GM18511 (cell line): Measurements from ENCODE around the gene XYLT1.
"Not testable (repeated sequence)": the region's sequence is repeated elsewhere in the genome, so short reads cannot be mapped to it uniquely, and the experiment has no call there.

ENCODE experiments used
- ATAC-seq: cut with Tn5 transposase; IDR thresholded peaks from one replicate; pipeline ENCODE4 v1.9.1; 2021; ENCODE audit warnings: mild to moderate bottlenecking, moderate library complexity; ENCODE audit not compliant: unreplicated experiment

XYLT1 gene

GRCh38 chr16:17313793-17314547, 156.8 kb downstream of the XYLT1 start:
- ATAC-seq: no peak

GRCh38 chr16:17313085-17313611, 157.6 kb downstream of the XYLT1 start:
- ATAC-seq: no peak

DNA sequence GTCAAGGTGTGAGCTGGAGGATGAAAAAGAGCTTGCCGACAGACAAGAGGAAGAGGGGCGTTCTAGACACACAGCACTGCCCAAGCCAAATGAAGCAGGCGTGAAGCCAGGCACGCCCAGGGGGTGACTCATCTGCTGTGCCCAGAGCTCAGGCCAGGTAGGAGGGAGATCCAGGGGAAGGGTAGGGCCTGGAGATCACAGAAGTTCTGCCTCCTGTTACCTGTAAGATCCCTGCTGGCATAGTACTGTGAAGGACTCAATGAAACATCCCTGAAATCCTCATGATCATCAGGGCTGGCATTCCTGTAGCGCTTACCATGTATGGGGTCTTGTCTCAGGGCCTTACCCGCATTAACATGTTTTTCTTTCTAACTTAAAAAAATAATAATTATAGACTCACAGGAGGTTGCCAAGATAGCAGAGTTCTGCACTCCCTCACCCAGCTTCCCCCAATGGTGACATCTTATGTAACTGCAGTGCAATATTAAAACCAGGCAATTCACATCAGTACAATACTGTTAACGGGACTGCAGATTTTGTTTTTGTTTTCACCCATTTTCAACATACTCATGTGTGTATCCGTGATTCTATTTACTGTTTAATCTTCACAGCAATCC, 158.6 kb downstream of the XYLT1 start:
- ATAC-seq: no peak

DNA sequence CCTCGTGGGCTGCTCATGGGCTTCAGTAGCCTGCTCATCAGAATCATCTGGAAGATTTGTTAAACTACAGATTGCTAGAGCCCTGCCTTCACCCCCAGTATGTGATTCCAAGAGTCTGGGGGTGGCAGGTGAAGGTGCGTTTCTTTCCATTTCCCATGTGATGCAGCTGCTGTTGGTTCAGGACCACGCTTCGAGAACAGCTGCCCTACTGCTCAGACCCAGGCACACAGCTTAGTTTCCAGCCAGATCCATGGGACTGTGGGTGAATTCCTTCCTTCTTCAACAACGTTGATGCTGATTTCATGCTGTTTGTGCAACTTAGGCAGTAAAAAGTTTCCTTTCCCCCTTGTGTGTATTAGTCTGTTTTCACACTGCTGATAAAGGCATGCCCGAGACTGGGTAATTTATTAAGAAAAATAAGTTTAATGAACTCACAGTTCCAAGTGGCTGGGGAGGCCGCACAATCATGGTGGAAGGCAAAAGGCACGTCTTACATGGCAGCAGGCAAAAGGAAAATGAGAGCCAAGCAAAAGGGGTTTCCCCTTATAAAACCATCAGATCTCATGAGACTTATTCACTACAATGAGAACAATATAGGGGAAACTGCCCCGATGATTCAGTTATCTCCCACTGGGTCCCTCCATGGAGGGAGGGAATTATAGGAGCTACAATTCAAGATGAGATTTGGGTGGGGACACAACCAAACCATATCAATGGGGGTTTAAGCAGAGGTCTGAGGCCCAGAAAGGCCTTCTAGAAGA, 159.2 kb downstream of the XYLT1 start:
- no peak for ATAC-seq

DNA sequence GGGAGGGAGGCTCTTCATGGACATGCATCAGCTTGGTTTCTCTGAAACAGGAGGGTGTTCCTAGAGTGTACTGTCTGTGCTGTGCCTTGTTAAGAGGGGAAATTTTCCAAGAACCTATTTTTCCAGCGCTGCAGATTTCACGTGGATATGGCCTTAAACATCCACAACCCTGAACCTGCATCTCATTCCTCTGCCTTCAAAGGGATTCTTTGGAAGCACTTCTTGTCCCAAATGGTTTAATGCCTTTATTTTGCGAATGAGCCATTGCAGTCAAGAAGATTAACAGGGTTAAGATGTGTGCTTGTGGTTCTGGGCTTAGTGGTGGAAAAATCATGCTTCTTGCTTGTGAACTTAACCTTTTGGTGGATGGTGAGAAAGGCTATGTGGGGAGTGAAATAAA, 161.2 kb downstream of the XYLT1 start:
- ATAC-seq: no peak

DNA sequence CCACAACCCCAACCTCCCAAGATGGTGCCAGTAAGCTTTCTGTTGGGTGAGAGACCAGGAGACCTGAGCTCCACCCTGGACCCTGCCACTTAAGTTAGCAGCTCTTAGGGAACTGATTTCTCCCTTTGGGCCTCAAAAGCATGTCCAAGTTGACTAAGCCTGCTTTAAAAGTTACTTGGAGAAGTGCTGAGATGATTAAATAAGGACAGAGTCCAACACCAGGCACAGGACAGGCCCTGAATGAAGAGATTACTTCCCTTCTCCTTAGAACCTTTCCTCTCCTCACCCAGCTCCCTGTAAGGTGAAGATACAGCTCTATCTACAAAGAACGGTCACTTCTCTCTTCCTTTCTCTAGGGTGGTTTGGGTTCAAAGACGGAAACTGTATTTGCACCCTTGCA, 162.6 kb downstream of the XYLT1 start:
- no peak for ATAC-seq

DNA sequence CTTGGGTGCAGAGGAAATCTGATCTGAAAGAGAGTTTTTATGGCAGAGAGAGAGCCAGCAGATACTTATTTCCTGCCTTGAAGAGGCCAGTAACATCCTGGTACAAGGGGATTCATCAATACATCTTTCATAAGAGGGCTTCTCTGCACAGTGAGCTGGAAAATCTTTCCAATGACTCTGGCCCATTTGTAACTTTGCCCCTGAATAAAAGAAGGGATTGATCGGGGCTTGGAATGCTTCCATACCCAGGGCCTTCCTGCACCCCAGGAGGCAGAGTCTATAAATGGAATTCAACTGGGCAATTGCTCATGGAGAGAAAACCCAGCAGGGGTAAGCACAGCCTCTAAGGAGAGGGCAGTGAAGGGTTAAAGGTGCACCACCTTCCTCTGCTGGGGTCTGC, 163.3 kb downstream of the XYLT1 start:
- no peak for ATAC-seq

- no peak for ATAC-seq
Observed at GRCh38 chr16:17306745-17307144, 164.0 kb downstream of the XYLT1 start.

DNA sequence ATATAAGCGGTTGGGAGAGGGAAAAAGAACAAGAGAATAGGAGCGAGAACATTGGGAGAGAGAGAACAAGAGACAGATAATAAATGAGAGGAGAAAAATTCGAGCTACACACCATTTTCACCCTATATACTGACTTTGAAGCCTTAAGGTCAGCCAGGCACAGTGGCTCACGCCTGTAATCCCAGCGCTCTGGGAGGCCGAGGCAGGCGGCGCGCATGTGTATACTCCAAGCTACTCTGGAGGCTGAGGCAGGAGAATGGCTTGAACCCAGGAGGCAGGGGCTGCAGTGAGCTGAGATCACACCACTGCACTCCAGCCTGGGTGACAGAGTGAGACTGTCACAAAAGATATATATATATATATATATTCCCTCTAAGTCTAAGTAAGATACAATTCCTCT, 164.5 kb downstream of the XYLT1 start:
- not testable (repeated sequence) for ATAC-seq

DNA sequence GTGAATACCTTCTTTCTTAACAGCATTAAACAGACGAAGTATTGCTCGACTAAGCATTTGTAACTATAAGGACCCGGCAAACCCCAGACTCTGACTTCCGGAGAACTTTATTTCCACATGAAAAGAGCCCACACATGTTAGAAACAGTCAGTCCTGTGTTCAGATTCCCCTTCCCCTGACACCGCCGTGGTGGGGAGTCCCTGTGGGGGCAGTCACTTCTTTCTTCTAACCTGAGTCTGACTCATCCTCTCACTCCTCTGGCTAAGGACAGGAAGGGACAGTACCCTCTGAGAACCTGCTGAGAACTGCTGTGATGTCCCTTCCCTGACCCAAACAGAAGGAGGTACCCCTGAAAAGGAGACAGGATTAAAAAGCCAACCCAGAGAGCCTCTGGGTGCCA, 165.1 kb downstream of the XYLT1 start:
- no peak for ATAC-seq

GRCh38 chr16:17304491-17305119, 166.2 kb downstream of the XYLT1 start:
- ATAC-seq: no peak

- ATAC-seq: no peak
Observed at GRCh38 chr16:17304106-17304490, 166.7 kb downstream of the XYLT1 start.

GRCh38 chr16:17303101-17303500, 167.7 kb downstream of the XYLT1 start:
- ATAC-seq: no peak

- ATAC-seq: no peak
Observed at GRCh38 chr16:17302620-17303019, 168.1 kb downstream of the XYLT1 start.

DNA sequence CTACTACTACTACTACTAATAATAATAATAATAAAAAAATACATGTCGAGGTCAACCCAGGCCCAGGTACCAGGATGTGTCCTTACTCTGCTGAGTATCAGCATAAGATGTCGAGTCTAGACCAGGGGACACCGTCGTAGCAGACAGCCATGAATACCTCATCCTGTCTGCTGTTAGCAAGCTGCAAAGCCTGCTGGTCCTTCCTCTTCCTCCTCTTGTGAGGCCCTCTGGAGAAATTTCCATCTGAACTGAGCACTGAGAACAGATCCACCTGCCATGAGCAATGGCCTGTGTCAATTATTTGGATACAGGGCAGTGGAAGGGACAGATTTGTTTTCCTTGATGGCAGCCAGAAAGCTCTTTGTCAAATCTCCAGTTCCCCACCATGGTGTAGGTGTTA, 168.5 kb downstream of the XYLT1 start:
- ATAC-seq: peak; percentile 19

GRCh38 chr16:17301593-17302135, 169.1 kb downstream of the XYLT1 start:
- ATAC-seq: peak; percentile 89

- ATAC-seq: no peak
Observed at GRCh38 chr16:17301184-17301583, 169.6 kb downstream of the XYLT1 start.

- no peak for ATAC-seq
Observed at GRCh38 chr16:17299790-17300189, 171.0 kb downstream of the XYLT1 start.

DNA sequence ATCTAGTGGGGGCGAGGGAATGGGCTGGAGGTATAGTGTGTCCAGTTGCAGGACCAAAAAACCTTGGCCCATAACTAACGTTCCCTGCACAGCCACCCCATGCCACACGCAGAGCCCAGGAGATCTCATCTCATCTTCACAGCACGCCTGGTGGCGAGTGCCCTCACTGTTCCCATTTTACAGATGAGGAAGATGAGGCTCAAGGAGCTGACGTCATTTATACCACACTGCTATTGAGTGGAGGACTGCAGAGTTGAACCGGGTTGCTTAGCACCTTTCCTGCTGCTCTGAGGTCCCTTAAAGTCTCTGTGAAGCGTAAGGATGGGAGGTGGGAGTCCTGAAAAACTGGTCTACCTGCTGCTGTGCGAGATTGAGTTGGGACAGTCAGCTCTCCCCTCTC, 172.5 kb downstream of the XYLT1 start:
- ATAC-seq: no peak

- no peak for ATAC-seq
Observed at GRCh38 chr16:17296431-17296830, 174.3 kb downstream of the XYLT1 start.

DNA sequence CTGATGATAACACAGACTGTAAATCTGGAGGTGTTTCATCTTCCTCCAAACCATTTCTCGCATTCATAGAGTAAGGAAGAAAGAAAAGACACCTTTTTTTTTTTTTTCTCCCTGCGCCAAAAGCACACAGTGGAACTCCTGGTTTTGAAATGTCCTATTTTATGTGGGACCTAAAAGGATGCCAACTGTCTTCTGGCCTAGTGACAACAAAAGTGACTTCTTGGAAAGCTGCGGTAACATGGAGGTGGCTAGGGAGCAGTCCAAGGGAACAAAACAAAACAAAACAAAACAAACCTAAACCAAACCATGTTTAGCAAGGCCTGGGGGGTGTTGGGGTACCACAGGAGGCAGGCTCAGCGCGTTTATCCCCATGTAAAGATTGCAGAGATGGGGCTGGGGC, 174.8 kb downstream of the XYLT1 start:
- ATAC-seq: no peak
